Germinal center (tissue), 1 donor: ENCODE measurements around the gene KHNYN.

Experiments
- DNase-seq: peaks from one replicate; pipeline ENCODE4 v3.0.0; 2012; ENCODE audit warnings: mixed read lengths, low spot score

Gene KHNYN

GRCh38 chr14:24422694-24423601 is 6.8 kb upstream of the KHNYN start:
- no peak for DNase-seq

GRCh38 chr14:24425704-24426103 is 4.0 kb upstream of the KHNYN start:
- no peak for DNase-seq

GRCh38 chr14:24426150-24426911 is 3.4 kb upstream of the KHNYN start:
- no peak for DNase-seq

GRCh38 chr14:24426912-24427536 is 2.7 kb upstream of the KHNYN start:
- DNase-seq = no peak

GRCh38 chr14:24427537-24428508 is 1.9 kb upstream of the KHNYN start:
- no peak for DNase-seq

- DNase-seq = no peak
Measured at GRCh38 chr14:24428628-24429394, 943 bp upstream of the KHNYN start.

GRCh38 chr14:24430143-24430681 is 458 bp downstream of the KHNYN start:
- DNase-seq = peak; percentile 79

- DNase-seq = peak; percentile 82
Measured at GRCh38 chr14:24430682-24431568, 1.2 kb downstream of the KHNYN start.

GRCh38 chr14:24431569-24432258 is 2.0 kb downstream of the KHNYN start:
- peak; percentile 90 for DNase-seq

- no peak for DNase-seq
Measured at GRCh38 chr14:24432259-24433131, 2.7 kb downstream of the KHNYN start.

GRCh38 chr14:24434036-24434435 is 4.3 kb downstream of the KHNYN start:
- DNase-seq = no peak

GRCh38 chr14:24434676-24435075 is 4.9 kb downstream of the KHNYN start:
- DNase-seq = no peak

GRCh38 chr14:24435192-24435810 is 5.5 kb downstream of the KHNYN start:
- DNase-seq = no peak

- DNase-seq = no peak
Measured at GRCh38 chr14:24435998-24436354, 6.2 kb downstream of the KHNYN start.

- peak; percentile 75 for DNase-seq
Measured at GRCh38 chr14:24436355-24437019, 6.7 kb downstream of the KHNYN start.

- DNase-seq = no peak
Measured at GRCh38 chr14:24437020-24437735, 7.4 kb downstream of the KHNYN start.
